NOMO-1 treated with dmso at 0.1 percent for 144 hours (cell line): ENCODE measurements around the gene ENTPD6.
"Not testable (repeated sequence)": the region's sequence is repeated elsewhere in the genome, so short reads cannot be mapped to it uniquely, and the experiment has no call there.

Experiments used
- DNase-seq: peaks from one replicate; lab custom pipeline; 2025; ENCODE audit not compliant: unreplicated experiment; lab: John Stamatoyannopoulos, UW

Gene ENTPD6

DNA sequence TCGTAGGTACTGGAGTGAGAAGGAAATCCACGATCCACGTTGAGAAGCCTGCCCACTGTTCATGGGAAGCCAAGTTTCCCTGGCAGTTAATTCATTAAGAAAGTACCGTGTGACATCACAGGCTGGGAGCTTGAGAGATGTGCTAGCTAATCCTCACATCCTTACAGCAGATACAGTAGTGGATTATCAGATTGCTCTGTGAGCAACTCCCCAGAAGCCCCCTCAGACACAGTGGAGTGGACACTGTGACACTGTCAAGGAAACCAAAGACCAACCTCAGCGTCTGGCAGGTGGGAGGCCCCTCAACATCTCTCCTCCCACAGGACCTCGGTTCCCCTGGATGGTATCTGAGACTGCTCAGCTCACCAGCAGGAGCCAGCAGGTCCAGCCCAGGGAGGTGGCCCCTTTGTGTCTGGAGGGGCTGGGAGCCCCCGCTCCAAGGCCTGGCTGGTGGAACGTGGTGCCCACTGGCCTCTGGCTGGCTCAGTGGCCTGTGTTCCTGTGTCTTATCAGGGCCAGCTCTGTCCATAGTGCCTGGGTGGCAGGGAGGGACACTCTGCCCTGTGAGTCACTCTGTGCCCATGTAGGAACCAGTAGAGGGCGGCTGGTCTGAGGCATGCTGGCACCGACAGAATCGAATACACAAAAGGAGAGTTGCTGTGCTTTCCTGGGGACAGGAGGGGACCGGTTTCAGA lies 59.6 kb downstream of the ENTPD6 start:
- no peak for DNase-seq

DNA sequence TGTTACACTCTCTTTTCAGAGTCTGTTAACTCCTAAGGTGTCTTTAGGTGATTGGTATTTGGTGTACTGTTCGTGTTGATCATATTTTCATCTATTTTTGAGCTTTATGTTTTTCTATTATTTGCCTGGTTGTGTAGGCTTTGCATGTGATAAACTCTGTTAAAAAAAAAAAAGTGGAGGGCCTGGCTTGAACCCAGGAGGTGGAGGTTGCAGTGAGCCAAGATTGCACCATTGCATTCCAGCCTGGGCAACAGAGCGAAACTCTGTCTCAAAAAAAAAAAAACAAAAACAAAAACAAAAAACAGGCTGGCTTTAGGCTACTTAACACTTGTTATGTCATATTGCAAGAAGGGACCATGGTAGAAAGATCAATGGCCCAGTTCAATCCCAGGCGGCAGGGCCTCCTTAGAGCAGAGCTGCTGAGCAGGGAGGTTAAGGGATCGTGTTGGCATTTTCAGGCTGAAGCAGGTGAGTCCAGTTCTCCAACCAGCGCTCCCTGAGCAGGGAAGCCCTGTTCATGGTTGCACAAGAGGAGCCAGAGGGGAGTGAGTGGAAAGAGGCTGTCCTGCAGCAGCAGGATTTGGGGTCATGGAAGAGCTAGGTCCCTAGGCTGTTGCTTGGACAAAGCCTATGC lies 60.8 kb downstream of the ENTPD6 start:
- DNase-seq: no peak

DNA sequence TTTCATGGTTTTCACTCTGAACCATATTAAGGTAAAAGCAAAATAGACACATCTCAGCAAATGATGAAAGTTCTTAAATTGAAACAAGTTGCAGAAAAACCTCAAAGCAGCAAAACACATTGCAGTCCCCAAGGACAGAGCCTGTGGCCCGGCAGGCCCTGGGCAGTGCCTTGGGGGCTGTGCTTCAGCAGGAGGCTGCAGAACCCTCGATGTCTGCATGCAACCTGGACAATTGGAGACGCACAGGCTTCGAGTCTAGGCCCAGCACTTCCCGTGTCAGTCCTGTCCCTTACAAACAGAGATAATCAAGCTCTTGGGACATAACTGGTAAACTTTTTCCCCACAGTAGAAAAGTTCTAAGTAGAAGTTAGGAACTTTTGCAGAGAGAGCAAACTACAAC lies 61.6 kb downstream of the ENTPD6 start:
- no peak for DNase-seq

DNA sequence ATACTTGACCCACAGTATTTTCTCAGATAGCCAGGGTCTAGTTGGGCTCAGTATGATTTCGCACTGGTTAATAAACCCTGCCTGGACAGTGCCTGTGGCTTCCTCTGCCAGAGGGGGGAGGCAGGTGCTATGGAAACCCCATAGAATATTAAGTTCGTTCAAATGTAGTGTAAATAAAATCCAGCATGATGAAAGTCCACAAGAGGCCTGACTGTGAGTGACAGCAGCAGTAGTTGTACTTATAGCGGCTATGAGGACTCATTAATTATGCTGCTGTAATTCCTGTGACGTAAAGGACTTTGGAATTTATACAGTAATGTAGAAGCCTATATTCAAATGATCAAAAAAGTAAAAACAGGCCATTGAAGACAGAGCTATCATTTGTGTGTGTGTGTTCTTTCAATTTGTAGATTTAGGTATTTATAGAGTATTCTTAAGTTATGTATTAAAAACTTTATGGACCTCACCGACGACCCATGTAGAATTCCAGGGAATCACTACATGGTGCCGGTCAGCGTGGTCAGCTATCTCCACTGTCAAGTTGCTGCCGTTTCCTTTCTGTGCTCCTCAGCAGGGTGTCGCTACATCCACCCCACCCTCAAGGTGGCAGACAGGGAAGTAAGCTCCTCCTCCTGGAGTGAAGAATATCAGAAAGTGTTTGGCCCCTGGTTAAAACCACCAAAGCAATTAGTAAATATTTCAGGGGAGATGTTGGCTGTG lies 62.4 kb downstream of the ENTPD6 start:
- DNase-seq: no peak

DNA sequence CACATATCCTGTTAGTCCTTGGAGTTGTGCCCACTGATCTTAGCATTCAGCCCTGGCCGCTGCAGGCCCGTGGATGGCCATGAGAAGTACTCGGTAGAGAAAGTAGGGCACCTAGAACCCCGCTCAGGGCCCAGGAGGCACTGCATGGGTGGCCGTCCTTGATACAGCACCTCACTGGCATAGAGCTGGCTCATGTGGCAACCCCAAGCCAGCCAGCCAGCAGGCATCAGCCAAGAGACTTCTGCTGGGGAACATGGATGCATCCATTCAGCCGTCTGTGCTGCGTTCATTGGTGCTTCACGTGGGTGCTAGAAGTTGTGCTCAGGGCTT lies 62.9 kb downstream of the ENTPD6 start:
- DNase-seq: no peak

DNA sequence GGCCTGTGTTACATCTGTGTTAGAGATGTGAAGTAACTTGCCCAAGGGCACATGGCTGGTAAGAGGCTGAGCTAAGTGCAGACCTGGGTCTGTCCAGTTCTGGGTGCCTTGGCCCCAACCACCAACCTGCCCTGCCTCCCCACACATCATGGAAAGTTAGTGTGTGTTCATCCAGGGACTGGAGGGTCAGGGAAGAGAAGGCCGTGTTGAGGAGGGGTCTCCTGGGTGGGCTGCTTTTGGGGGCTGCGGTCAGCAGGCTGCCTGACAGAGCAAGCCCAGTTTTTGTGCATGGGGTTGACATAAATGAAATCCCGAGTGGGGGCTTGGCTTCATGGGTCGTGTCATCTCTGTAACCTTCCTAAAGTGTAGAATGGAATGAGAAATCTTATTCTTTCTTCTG lies 63.3 kb downstream of the ENTPD6 start:
- no peak for DNase-seq

DNA sequence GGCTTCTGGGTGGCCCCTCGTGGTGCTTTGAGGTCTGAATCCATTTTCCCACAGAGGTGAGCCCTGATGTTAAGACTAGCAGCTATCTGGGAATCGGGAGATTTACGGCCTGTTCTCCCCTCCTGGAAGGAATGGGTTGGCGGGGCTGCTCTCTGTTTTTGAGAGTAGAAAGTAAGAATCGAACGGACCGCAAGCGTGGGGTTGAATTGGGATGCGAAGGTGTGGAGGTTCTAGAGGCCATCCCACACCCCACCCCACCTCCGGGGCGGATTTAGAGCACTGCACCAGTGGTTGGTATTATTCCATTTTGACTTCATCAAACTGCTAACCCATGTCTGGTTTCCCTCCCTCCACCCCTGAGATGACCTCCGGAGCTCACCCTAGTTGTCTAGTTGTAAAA lies 63.8 kb downstream of the ENTPD6 start:
- no peak for DNase-seq

DNA sequence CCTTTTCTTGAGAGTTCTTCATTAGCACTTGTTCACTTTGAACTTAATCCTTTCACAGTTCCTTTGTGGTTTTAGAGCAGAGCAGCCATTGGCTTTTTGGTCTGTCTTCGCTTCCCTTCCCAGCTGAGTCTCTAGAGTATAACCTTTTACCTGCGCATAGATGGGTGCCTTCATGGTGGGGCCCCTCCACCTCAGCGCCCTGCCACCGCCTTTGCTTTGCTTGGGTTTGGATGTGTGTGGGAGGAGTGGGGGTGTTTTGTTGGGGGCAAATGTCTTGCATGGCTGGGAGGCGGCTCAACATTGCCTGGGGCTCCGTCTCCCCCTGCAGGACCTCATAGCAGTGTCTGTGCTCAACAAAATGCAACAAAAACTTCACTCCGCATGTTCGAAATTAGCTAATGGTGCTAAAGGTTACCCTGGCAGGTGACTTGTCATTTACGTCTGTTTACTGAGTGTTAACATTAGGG lies 64.3 kb downstream of the ENTPD6 start:
- no peak for DNase-seq

DNA sequence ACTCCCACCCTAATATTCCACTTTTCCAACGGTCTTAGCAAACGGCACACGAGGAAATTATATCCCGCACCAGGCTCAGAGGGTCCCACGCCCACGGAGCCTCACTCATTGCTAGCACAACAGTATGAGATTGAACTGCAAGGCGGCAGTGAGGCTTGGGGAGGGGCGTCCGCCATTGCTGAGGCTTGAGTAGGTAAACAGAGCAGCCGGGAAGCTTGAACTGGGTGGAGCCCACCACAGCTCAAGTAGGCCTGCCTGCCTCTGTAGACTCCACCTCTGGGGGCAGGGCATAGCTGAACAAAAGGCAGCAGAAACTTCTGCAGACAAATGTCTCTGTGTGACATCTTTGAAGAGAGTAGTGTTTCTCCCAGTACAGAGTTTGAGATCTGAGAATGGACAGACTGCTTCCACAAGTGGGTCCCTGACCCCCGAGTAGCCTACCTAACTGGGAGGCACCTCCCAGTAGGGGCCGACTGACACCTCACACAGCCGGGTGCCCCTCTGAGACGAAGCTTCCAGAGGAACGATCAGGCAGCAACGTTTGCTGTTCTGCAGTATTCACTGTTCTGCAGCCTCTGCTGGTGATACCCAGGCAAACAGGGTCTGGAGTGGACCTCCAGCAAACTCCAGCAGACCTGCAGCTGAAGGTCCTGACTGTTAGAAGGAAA lies 65.4 kb downstream of the ENTPD6 start:
- DNase-seq: not testable (repeated sequence)

DNA sequence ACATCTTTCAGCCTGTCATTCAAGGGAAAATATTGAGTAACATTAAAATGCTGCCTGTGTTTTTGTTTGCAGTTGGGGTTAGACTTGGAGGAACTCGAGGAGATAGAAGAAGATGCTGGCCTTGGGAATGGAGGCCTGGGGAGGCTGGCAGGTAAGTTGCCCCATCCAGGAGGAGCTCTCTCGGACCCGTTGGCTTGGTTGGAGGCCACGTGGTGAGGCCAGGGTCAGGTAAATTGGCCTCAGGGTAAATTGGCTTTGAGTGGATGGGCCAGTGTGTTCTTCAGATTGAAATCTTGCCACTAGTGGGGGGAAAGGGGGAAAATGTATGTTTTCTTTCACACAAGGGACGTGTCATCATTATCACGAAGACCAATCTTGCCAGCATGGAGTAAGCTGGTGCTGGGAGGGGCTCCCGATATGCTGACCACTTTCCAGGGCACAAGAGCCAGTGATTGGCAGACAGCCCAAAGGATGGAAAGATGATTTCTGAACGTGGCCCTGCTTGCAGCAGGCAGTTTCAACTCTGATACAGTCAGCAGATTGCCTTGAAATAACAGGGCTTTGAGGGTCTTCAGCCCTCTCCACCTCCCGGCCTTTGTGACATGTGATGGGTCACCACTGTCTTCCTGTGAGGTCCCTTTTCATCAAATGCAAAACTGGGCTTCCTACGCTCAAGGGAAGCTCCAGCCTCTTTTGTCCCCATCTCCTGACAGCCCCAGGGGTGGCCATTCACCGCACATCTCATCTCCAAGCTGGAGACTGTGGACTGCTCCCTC lies 73.7 kb downstream of the ENTPD6 start:
- no peak for DNase-seq

DNA sequence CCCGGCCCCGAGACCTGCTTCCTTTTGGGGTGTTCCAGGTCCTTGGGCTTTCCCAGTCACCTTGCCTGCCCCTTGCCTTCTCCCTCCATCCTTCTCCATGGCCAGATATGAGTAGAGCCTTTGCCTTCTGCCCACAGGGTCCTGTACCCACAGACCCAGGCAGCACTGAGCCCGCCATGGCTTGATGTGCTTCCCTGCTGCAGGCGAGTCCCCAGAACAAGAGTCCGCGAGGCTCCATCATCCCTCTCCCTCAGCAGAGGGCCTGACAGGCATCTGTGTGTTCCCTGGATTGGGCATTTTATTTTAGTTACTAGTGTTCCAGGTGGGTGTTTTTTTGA lies 74.3 kb downstream of the ENTPD6 start:
- no peak for DNase-seq

DNA sequence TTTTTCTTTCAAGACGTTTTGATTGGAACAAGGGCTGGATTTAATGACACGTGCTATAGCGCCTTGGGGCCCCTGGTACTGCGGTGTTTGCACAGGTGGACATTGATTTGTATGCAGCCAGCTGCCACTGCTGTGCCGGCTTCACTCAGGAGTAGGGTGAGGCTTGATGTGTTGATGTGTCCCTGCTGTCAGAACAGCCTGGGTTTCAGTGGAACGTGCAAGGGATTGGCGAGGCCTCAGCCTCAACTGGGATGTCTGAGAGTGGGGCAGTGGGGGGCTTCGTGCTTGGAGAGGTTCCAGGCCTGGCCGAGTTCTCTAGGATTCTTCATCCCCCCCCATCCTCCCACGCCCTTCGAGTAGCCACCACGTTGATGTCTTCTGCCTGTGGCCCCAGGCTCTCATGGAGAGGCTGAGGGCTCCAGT lies 75.3 kb downstream of the ENTPD6 start:
- no peak for DNase-seq

DNA sequence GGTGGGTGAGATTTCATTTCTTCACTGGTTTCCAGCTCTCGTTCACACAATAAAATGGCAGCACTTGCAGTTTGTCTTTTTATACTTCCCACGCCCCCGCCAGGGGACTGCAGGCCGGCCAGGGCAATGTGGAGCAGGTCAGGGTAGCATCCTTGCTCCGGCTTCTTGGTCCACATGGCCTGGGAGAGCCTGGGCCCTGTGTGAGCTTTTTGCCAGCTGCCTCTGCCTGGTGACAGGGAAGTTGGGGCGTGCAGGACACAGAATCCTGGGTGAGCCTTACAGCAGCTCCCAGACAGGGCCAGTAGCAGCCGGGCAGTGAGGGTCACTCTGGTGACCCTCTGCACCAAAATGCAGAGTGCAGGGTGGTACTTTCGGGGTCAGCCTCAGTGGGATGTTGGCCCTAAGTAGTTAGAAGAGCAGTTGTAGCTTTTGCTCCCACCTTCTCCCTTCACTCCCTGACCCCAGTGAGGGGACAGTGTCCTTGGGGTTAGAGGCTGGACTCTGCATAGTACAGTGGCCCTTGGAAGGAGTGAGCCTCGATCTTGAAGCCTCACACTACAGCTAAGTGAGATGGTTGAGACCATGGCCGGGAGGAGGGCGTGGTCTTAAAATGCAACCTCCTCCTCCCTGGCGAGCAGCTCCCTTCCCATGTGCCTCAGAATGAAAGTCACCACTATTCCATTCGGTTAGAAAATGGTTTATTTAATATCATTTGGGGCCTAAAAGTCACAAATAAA lies 76.1 kb downstream of the ENTPD6 start:
- no peak for DNase-seq

DNA sequence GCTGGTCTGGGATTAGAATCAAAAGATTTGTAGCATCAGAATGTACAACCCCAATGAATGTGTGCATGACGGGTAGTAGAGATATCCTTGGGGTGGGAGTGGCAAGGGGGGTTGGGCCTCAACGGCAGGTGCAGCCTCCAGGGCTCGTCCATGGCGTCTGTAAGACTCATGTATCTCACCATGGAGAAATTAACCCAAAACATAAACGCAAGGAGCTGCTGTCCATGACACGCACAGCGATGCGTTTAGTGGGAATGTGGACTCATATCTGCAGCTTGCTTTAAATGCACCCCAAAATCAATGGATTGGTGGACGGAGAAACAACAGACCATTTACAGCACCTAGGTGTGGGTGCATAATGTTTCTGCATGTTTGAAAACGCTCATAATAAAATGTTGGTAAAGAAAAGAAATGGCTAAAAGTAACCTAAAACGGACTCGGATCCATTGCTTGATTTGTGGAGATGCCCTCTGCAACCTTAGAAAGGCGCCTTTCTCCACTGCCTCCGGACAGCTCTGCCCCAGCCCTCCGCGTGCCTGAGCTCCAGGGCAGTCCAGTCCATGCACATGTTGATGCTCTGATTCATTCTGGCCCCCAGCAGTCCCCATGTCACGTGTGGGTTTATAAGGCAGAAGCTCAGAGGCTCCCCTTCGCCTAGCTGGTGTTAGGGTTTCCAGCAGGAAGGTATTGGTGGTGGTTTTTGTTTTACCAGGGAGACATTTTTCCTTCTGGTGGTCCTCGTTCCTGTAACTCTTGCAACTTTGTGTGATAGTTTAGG lies 76.9 kb downstream of the ENTPD6 start:
- no peak for DNase-seq

DNA sequence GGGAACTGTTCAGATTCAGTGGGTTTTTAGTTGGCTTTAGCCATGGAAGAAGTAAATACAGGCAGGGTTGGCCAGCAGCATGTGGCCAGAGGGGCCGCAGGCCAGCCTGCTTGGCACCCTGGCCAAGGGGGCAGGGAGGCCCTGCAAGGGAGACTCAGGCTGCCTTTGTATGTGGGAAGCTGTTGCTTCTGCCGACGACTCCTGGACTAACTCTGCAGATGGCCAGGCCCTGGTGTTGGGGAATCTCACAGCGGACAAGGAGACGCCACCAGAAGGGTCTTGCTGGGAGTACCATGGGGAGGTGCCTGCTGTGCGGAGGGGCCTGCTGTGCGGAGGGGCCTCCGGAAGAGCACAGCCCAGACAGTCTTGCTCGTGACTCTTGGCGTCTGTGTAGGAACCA lies 77.5 kb downstream of the ENTPD6 start:
- DNase-seq: no peak

DNA sequence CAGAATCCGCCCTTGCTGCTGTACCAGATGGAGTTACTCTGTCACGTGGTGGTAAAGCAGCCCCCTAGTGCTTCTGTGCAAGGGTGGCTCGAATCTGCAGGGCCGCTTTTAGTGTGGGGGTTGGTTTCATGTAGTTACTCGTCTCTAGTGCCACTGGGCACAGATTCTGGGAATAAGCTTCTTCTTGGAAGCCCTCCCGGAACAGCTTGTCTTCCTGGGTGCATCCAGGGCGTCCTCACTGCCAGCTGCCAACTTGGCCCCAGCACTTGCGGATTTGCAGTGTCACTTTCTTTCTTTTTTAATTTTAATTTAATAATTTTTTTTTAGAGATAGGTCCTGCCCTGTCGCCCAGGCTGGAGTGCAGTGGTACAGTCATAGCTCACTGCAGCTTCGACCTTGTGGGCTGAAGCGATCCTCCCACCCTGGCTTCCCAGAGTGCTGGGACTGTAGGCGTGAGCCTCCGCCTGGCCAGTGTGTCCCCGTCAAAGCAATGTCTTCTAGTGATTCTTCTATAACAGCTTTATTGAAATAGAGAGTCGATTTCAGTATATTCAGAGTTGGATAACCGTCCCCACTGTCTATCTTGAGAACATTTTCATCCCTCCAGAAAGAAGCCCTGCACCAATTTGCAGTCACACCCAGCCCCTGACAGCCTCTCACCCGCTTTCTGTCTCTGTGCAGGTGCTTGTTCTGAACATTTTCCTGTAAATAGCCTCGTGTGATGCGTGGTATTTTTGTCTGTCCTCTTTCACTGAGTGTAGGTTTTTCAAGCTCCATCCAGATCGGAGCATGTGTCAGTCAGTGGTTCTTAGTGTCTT lies 78.2 kb downstream of the ENTPD6 start:
- DNase-seq: no peak

DNA sequence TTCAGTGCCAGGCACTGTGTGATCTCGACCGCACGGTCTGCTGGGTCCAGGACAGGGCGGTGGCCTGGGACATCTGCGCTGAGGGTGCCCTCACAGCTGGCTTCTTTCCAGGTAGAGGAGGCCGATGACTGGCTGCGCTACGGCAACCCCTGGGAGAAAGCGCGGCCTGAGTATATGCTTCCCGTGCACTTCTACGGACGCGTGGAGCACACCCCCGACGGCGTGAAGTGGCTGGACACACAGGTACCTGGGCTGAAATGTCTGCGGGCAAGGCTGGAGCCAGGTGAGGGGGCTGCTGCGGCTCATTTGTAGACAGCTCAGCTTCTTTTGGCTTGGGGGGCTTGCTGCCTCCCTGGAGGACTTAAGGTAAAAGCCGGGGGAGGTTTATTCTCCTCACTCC lies 79.0 kb downstream of the ENTPD6 start:
- DNase-seq: no peak

DNA sequence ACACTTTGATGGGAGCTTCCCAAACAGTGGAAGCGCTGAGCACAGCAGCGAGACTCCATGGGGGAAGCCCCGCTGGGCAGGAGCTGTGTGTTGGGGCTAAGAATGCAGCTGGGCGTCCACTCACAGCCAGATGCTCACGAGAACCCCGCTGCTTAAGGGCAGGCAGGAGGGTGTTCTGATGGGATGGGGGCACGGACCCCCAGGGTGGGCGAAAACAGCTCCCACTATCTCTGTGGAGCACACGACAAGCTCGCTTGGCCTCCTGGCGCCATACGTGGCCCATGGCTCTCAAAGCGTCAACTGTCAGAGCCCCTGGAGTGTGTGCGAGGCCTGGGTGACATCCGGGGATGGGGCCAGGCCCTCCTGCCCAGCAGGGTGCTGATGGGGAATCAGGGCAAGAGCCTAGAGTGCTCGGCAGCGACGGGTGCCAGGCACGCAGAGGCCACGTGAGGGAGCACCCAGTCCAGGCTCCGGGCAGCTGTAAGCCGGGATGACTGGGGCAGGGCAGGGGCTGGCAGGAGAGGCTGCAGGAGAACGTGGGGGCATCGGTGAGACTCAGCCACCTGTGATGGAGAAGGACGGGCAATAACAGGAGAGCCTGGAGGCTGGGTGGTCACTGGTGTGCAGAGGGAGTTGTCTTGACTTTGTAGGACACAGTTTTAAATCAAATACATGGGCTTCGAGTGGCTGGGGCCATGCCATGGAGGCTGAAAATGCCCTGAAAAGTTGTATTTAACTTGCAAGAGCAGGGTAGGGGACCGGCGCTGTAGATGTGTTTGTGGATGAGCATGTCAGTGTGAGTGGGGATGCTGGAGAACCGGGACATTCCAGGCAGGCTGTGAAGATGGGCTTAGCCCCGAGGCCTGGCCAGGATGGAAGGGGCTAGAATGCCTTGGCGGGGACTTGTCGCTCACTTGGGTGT lies 79.6 kb downstream of the ENTPD6 start:
- no peak for DNase-seq
